ENCODE data around the gene RASEF.
"Not testable (repeated sequence)": the region's sequence is repeated elsewhere in the genome, so short reads cannot be mapped to it uniquely, and the experiment has no call there.

Gene RASEF

GRCh38 chr9:83097633-83098032, 34.7 kb upstream of the RASEF start:
- Histone ChIP-seq H3K27ac (replicated peaks) (no peak overlapping the region), H3K27me3 (ENCODE audit: insufficient read depth, poor library complexity, severe bottlenecking) (no peaks in the 10 kb centered on the region)
- TF ChIP-seq GABPA (IDR thresholded peaks at IDR 0.05; ENCODE audit: low read depth) (no peak), SPI1 (IDR thresholded peaks at IDR 0.05; ENCODE audit: borderline replicate concordance, low read depth) (no peak), POLR2AphosphoS5 (IDR thresholded peaks at IDR 0.05; ENCODE audit: low read depth) (no peak), CTCF (IDR thresholded peaks at IDR 0.05; ENCODE audit: insufficient read depth, low read length) (no peak)
- TF ChIP-seq, protein P1, sequence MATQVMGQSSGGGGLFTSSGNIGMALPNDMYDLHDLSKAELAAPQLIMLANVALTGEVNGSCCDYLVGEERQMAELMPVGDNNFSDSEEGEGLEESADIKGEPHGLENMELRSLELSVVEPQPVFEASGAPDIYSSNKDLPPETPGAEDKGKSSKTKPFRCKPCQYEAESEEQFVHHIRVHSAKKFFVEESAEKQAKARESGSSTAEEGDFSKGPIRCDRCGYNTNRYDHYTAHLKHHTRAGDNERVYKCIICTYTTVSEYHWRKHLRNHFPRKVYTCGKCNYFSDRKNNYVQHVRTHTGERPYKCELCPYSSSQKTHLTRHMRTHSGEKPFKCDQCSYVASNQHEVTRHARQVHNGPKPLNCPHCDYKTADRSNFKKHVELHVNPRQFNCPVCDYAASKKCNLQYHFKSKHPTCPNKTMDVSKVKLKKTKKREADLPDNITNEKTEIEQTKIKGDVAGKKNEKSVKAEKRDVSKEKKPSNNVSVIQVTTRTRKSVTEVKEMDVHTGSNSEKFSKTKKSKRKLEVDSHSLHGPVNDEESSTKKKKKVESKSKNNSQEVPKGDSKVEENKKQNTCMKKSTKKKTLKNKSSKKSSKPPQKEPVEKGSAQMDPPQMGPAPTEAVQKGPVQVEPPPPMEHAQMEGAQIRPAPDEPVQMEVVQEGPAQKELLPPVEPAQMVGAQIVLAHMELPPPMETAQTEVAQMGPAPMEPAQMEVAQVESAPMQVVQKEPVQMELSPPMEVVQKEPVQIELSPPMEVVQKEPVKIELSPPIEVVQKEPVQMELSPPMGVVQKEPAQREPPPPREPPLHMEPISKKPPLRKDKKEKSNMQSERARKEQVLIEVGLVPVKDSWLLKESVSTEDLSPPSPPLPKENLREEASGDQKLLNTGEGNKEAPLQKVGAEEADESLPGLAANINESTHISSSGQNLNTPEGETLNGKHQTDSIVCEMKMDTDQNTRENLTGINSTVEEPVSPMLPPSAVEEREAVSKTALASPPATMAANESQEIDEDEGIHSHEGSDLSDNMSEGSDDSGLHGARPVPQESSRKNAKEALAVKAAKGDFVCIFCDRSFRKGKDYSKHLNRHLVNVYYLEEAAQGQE (IDR thresholded peaks at IDR 0.05; ENCODE audit: insufficient replicate concordance, low read depth): no peak

DNA sequence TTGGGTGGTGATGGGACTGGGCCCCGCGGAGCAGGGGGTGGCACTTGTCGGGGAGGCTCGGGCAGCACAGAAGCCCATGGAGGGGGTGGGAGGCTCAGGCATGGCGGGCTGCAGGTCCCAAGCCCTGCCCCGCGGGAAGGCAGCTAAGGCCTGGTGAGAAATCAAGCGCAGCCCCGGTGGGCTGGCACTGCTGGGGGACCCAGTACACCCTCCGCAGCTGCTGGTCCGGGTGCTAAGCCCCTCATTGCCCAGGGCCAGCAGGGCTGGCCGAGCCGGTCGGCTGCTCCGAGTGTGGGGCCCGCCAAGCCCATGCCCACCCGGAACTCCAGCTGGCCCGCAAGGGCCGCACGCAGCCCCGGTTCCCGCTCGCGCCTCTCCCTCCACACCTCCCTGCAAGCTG, 30.4 kb upstream of the RASEF start:
- not testable (repeated sequence) for H3K27me3 ChIP-seq (ENCODE audit: insufficient read depth, poor library complexity, severe bottlenecking); H3K27ac ChIP-seq (replicated peaks); H3K4me3 ChIP-seq (replicated peaks; ENCODE audit: insufficient read depth, low read length); DNase-seq (ENCODE audit: low read depth in 1 of 2, low spot score in 1 of 2)

More at GRCh38 chr9:83097633-83098032, 34.7 kb upstream of the RASEF start:
- no peak overlapping the region for H3K4me3 ChIP-seq (replicated peaks; ENCODE audit: insufficient read depth, low read length)
- DNase-seq (ENCODE audit: low read depth in 1 of 2, low spot score in 1 of 2): no peak

DNA sequence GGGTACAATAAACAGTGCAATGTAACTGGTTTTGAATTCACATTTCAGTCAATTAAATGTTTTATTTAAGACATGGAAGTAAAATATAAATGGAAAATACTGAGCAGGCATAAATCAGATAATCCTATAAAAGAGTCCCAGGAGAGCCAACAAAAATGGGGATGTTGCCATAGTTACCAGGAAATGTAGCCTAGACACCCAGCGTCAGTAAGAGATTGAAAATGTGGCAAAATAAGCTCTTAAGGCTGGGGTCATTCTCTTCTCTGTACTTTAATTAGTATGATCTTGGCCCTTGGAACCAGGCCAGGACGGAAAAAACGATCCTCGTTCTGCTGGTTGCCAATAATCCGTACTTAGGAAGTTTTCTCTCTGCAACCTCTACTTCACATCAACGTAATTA, 18.9 kb upstream of the RASEF start:
- Histone ChIP-seq H3K27me3 (ENCODE audit: insufficient read depth, poor library complexity, severe bottlenecking) (no peaks in the 10 kb centered on the region), H3K27ac (replicated peaks) (no peak overlapping the region), H3K4me3 (replicated peaks; ENCODE audit: insufficient read depth, low read length) (no peak overlapping the region)
- TF ChIP-seq GABPA (IDR thresholded peaks at IDR 0.05; ENCODE audit: low read depth) (no peak), SPI1 (IDR thresholded peaks at IDR 0.05; ENCODE audit: borderline replicate concordance, low read depth) (no peak), POLR2AphosphoS5 (IDR thresholded peaks at IDR 0.05; ENCODE audit: low read depth) (no peak), CTCF (IDR thresholded peaks at IDR 0.05; ENCODE audit: insufficient read depth, low read length) (no peak)
- TF ChIP-seq, protein P1 (IDR thresholded peaks at IDR 0.05; ENCODE audit: insufficient replicate concordance, low read depth): no peak
- DNase-seq (ENCODE audit: low read depth in 1 of 2, low spot score in 1 of 2): no peak

GRCh38 chr9:83081010-83081409, 18.1 kb upstream of the RASEF start:
- Histone ChIP-seq H3K4me3 (replicated peaks; ENCODE audit: insufficient read depth, low read length) (no peak overlapping the region), H3K27me3 (ENCODE audit: insufficient read depth, poor library complexity, severe bottlenecking) (no peaks in the 10 kb centered on the region), H3K27ac (replicated peaks) (no peak overlapping the region)
- DNase-seq (ENCODE audit: low read depth in 1 of 2, low spot score in 1 of 2): no peak
- TF ChIP-seq POLR2AphosphoS5 (IDR thresholded peaks at IDR 0.05; ENCODE audit: low read depth) (no peak), SPI1 (IDR thresholded peaks at IDR 0.05; ENCODE audit: borderline replicate concordance, low read depth) (no peak), CTCF (IDR thresholded peaks at IDR 0.05; ENCODE audit: insufficient read depth, low read length) (no peak), GABPA (IDR thresholded peaks at IDR 0.05; ENCODE audit: low read depth) (no peak)
- TF ChIP-seq, protein P1 (IDR thresholded peaks at IDR 0.05; ENCODE audit: insufficient replicate concordance, low read depth): no peak

GRCh38 chr9:83075932-83076331, 13.0 kb upstream of the RASEF start:
- DNase-seq (ENCODE audit: low read depth in 1 of 2, low spot score in 1 of 2); H3K27ac ChIP-seq (replicated peaks); H3K27me3 ChIP-seq (ENCODE audit: insufficient read depth, poor library complexity, severe bottlenecking); H3K4me3 ChIP-seq (replicated peaks; ENCODE audit: insufficient read depth, low read length): not testable (repeated sequence)

GRCh38 chr9:83072498-83072897, 9.6 kb upstream of the RASEF start:
- DNase-seq (ENCODE audit: low read depth in 1 of 2, low spot score in 1 of 2); H3K27me3 ChIP-seq (ENCODE audit: insufficient read depth, poor library complexity, severe bottlenecking); H3K4me3 ChIP-seq (replicated peaks; ENCODE audit: insufficient read depth, low read length); H3K27ac ChIP-seq (replicated peaks): not testable (repeated sequence)

Data from HL-60 (cell line).